OCI-LY3 (cell line): ENCODE measurements around the gene LUZP1.

ENCODE experiments used
- H2AFZ ChIP-seq: fragments of 200-600, 300-600 bp; shearing (Covaris generic); 2 replicates; pipeline ENCODE4 v1.6.0; 2014; ENCODE audit warnings: antibody characterized with exemption, low read depth, low read length
- H3K27ac ChIP-seq: fragments of 200-600, 300-600 bp; sonication (generic); 2 replicates; pipeline ENCODE4 v1.5.1; 2014; ENCODE audit warnings: mild to moderate bottlenecking, low read length, moderate library complexity, mixed read lengths
- H3K27me3 ChIP-seq: fragments of 200-600, 300-600 bp; sonication (generic); 2 replicates; pipeline ENCODE4 v1.6.1; 2014; ENCODE audit warnings: low read depth, low read length, mixed read lengths
- H3K36me3 ChIP-seq: fragments of 200-600, 300-600 bp; sonication (generic); replicated peaks from 2 replicates; pipeline ENCODE3; 2014; ENCODE audit warnings: low read depth, low read length, mixed read lengths
- H3K4me1 ChIP-seq: fragments of 300-600, 200-600 bp; sonication (generic); 2 replicates; pipeline ENCODE4 v1.6.1; 2014; ENCODE audit warnings: low read length, mixed read lengths
- H3K4me2 ChIP-seq: fragments of 200-600, 300-600 bp; sonication (generic); 2 replicates; pipeline ENCODE4 v1.6.1; 2014; ENCODE audit warnings: low read length, mixed read lengths
- H3K4me3 ChIP-seq: fragments of 300-600, 200-600 bp; sonication (generic); 2 replicates; pipeline ENCODE4 v1.5.1; 2014; ENCODE audit warnings: antibody characterized with exemption, mild to moderate bottlenecking, low read length, moderate library complexity
- H3K79me2 ChIP-seq: fragments of 300-600, 200-600 bp; shearing (Covaris generic); 2 replicates; pipeline ENCODE4 v1.6.1; 2014; ENCODE audit warnings: mild to moderate bottlenecking, low read length, mixed read lengths
- H3K9ac ChIP-seq: fragments of 300-600, 200-600 bp; shearing (Covaris generic); 2 replicates; pipeline ENCODE4 v1.6.0; 2014; ENCODE audit warnings: mild to moderate bottlenecking, low read length, moderate library complexity
- H3K9me3 ChIP-seq: fragments of 200-600, 300-600 bp; shearing (Covaris generic); 2 replicates; pipeline ENCODE4 v1.6.1; 2014; ENCODE audit warnings: low read length, mixed read lengths; ENCODE audit not compliant: insufficient read depth
- H4K20me1 ChIP-seq: fragments of 200-600, 300-600 bp; sonication (generic); 2 replicates; pipeline ENCODE4 v1.6.1; 2016; ENCODE audit warnings: low read length, mixed read lengths; ENCODE audit not compliant: insufficient read depth
- CTCF ChIP-seq: fragments of 200-600, 300-600 bp; sonication (generic); IDR thresholded peaks from 2 replicates; pipeline ENCODE4 v1.5.1; 2014; ENCODE audit warnings: antibody characterized with exemption, low read length, low read depth
- EZH2phosphoT487 ChIP-seq: fragments of 200-600 bp; shearing (Covaris generic); IDR thresholded peaks from 2 replicates; pipeline ENCODE4 v1.6.1; 2018; ENCODE audit warnings: antibody characterized with exemption, mixed run types, low read depth

Gene LUZP1

DNA sequence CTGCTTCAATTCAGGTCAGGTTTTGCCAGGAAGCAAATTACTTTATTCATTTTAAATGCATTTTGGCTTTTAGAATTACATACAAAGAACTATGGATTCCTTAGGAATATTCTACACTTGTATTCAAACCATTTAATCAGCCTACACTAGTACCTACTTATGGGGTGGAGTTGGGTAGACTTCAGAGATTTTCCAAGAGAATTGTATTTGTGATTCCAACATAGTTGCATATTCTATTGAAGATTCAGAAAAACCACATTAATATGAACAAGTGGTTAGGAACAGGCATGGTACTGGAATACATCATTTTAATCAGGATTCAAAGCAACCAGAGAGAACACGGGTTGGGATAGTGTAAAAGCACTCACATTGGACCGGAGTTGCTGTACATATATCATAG lies 33.4 kb downstream of the LUZP1 start:
- Histone ChIP-seq H3K9ac (no peak overlapping the region), H3K36me3 (no peaks in the 10 kb centered on the region), H3K4me1 (no peaks in the 10 kb centered on the region), H3K4me2 (no peak overlapping the region), H3K9me3 (no peaks in the 10 kb centered on the region), H3K27me3 (no peaks in the 10 kb centered on the region), H3K27ac (no peak overlapping the region), H3K79me2 (no peaks in the 10 kb centered on the region), H4K20me1 (no peaks in the 10 kb centered on the region), H3K4me3 (no peak overlapping the region), H2AFZ (no peak overlapping the region)
- no peak for TF ChIP-seq EZH2phosphoT487
- no peak for TF ChIP-seq CTCF

DNA sequence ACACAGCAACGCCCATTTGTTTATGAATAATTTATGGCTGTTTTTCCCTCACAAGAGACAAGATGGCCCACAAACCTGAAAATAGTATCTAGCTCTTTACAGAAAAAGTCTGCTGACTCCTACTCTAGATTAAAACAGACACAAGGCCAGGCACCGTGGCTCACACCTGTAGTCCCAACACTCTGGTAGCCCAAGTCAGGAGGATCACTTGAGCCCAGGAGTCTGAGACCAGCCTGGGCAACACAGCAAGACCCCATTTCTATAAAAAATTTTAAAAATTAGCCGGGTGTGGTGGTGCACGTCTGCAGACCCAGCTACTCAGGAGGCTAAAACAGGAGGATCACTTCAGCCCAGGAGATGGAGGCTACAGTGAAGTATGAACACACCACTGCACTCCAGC lies 34.6 kb downstream of the LUZP1 start:
- no peaks in the 10 kb centered on the region for H3K4me1 ChIP-seq
- TF ChIP-seq EZH2phosphoT487 (no peak), CTCF (no peak)
- no peak overlapping the region for H3K27ac ChIP-seq
- H3K4me2 ChIP-seq: no peak overlapping the region
- no peaks in the 10 kb centered on the region for H3K9me3 ChIP-seq
- H2AFZ ChIP-seq: no peak overlapping the region
- H3K4me3 ChIP-seq: no peak overlapping the region
- H3K27me3 ChIP-seq: no peaks in the 10 kb centered on the region
- no peaks in the 10 kb centered on the region for H4K20me1 ChIP-seq
- H3K36me3 ChIP-seq: no peaks in the 10 kb centered on the region
- no peaks in the 10 kb centered on the region for H3K79me2 ChIP-seq
- no peak overlapping the region for H3K9ac ChIP-seq

DNA sequence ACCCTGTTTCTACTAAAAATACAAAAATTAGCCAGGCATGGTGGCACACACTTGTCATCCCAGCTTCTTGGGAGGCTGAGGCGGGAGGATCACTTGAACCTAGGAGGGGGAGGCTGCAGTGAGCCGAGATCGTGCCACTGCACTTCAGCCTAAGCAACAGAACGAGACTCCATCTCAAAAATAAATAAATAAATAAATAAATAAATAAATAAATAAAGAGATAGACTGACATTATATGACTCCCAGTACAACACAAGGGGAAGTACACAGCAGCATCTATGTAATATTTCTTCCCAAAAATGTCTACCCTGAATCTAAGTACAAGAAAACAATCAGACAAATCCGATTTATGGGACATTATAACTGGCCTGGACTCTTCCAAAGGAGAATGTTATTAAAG lies 35.1 kb downstream of the LUZP1 start:
- Histone ChIP-seq H3K4me2 (no peak overlapping the region), H2AFZ (no peak overlapping the region), H3K27ac (no peak overlapping the region), H3K9me3 (no peaks in the 10 kb centered on the region), H4K20me1 (no peaks in the 10 kb centered on the region), H3K4me1 (no peaks in the 10 kb centered on the region), H3K9ac (no peak overlapping the region), H3K27me3 (no peaks in the 10 kb centered on the region), H3K4me3 (no peak overlapping the region), H3K36me3 (no peaks in the 10 kb centered on the region), H3K79me2 (no peaks in the 10 kb centered on the region)
- TF ChIP-seq EZH2phosphoT487: no peak
- TF ChIP-seq CTCF: no peak

DNA sequence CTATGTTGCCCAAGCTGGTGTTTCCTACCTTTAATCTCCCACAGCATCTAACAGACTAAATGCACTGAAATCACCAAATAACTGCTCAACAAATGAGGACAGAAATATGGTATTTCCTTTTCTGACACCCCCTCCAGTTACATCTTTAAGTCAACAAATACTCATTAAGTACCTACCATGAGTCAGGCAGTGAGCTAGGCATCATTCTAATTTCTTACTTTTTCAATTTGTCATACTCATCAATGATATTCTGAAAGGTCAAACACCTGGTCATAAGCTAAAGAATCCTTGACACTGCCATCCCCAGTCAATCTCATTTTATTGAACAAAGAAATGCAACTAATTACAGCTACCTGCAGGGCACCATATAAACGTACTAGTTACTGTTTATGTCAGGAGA lies 36.6 kb downstream of the LUZP1 start:
- no peaks in the 10 kb centered on the region for H3K27me3 ChIP-seq
- H3K9me3 ChIP-seq: no peaks in the 10 kb centered on the region
- H3K27ac ChIP-seq: no peak overlapping the region
- no peaks in the 10 kb centered on the region for H3K36me3 ChIP-seq
- TF ChIP-seq CTCF (no peak), EZH2phosphoT487 (no peak)
- no peak overlapping the region for H2AFZ ChIP-seq
- H4K20me1 ChIP-seq: no peaks in the 10 kb centered on the region
- no peaks in the 10 kb centered on the region for H3K79me2 ChIP-seq
- no peak overlapping the region for H3K4me3 ChIP-seq
- no peaks in the 10 kb centered on the region for H3K4me1 ChIP-seq
- no peak overlapping the region for H3K9ac ChIP-seq
- no peak overlapping the region for H3K4me2 ChIP-seq
